GM18499 (cell line): ENCODE measurements around the gene WSB2.
"Not testable (repeated sequence)": the region's sequence is repeated elsewhere in the genome, so short reads cannot be mapped to it uniquely, and the experiment has no call there.

ENCODE experiments used
- ATAC-seq: cut with Tn5 transposase; IDR thresholded peaks from one replicate; pipeline ENCODE4 v1.9.1; 2021; ENCODE audit warnings: moderate number of reproducible peaks; ENCODE audit not compliant: insufficient read depth, unreplicated experiment

WSB2 gene

DNA sequence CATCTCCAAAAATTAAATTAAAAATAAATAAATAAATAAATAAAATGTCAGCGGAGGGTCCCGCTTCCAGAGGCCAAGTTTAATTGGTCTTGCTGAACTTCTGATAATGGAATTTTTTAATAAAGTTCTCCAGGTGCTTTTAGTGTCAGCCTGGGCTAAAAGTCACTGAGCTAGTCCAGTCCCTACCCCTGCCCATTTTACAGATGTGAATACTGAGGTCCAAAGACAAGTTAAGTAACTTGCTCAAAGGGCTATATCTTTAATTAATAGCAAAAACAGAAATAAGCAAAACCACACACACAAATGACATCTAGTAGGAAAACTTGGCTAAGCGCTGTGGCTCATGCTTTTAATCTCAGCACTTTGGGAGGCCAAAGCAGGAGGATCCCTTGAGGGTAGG lies 50.1 kb downstream of the WSB2 start:
- no peak for ATAC-seq

DNA sequence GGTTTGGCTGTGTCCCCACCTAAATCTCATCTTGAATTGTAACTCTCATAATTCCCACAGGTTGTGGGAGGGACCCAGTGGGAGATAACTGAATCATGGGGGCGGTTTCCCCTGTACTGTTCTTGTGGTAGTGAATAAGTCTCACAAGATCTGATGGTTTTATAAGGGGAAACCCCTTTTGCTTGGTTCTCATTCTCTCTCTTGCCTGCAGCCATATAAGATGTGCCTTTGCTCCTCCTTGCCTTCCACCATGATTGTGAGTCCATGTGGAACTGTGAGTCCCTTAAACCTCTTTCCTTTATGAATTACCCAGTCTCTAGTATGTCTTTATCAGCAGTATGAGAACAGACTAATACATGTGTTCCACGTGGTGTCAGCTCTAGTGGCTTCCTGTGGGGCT lies 61.2 kb downstream of the WSB2 start:
- ATAC-seq, result not testable (repeated sequence)

DNA sequence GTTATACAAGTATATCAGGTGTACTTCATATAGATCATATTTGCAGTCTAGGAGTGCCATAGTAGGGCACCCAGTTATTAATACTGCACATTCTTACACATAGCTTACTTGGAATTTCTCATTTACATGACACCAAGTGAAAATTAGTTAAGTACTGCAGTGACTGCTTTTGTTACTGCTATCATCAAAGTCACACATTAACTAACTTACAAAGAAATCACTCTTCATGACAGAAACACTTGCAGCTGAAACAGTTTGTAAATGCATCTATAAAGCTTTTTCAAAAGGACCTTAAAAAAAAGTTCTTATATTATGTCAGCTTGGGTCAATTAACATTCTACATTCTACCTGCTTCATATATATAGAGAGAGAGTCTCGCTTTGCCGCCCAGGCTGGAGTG lies 62.3 kb downstream of the WSB2 start:
- no peak for ATAC-seq

DNA sequence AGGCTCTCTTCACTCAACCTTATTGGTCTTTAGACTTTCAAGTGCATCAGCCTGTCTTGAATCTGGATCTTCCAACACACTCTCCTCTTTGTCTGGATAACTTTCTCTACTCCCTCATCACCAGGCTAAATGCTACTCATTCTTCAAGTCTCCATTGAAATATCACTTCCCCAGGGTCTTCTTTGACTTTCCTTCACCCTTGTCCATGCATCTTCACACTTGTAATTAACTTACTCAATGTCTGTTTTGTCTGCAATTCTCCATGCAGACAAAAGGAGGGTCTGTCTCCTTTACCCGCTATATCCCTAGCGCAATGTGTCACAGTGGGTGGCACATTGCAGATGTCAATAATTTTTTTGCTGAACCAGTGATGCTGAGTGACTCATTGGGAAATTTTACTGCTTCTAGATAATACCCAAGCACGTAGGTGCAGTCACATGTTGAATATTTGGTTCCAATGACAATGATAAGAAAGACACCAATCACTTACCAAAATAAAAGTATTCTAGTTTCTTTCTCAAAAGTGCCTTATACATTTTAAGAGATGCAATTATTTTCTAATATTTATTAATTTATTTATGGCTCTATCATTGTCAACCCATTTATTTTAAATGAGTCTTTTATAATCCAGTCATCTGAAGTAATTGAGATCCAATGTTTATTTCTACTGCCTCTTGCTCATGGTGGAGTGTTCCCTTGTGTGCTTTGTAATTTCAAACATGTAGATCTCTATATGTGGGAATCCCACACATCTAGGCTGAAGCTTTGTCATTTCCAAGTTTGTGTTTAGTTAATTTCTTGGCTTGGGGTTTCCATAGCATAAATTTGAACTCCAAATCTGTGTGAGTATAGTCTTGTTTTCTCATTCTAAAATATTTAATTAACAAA lies 66.2 kb downstream of the WSB2 start:
- no peak for ATAC-seq

DNA sequence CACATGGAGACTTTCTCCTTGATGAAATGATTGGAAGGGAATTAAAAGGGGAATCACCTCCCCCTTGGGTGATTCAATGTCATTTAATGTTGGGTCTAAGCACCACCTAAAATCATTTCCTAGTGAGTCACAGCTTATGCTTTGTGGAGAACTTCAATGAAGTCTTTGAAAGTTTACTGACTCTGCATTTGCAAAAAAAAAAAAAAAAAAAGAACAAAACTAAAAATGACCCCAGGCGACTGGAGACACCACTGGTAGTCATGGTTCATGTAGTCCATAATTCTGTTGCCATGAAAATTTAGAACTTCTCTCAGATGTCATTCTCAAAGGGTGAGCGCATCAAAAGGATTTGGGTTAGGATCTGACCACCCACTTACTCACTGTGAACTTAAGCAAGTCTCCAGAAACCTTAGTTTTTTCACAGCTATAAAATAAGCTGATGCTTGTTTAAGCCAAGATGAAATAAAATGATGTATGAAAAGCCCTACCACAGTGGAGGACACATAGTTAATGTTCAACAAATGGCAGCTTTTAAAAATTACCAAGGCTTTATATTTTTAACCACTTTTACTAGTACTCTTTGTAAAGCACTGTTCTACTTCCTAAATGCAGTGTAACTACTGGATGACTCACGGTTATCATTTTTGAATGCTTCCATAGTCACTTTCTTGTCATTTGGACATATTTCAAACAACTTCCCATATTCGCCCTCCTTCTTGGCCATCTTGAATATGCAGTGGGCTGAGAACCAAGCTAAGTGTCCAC lies 74.1 kb downstream of the WSB2 start:
- ATAC-seq, result no peak

DNA sequence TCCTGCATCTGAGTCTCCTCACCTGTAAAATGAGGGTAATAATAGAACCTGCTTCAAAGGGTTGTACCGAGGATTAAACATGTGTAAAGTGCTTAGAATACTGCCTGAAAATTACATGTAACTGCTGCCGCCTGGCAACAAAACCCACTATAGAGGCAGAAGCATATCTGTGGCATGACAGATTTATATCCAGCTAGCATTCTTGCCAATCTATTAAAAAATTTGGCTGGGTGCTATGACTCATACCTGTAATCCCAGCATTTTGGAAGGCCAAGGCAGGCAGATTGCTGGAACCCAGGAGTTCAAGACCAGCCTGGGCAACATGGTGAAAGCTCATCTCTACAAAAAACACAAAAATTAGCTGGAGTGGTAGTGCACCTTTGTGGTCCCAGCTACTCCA lies 75.8 kb downstream of the WSB2 start:
- ATAC-seq, result no peak
